Measurements from ENCODE around the gene EGF.

GRCh38 chr4:110020139-110020538, 107.5 kb downstream of the EGF start:
- TF ChIP-seq POLR2A (IDR thresholded peaks at IDR 0.05), result no peak
- TF ChIP-seq CTCF (IDR thresholded peaks at IDR 0.05), result no peak
